H9 (cell line): ENCODE data around the gene DLG1. TPM values are rescaled to one million over a fixed set of nuclear protein-coding genes. Genes with fewer than 3 reads are reported as not detected.

Source experiments
- DNase-seq: peaks from one replicate; pipeline ENCODE4 v3.0.0-alpha.2; 2017
- H2AFZ ChIP-seq: one replicate; pipeline ENCODE4 v1.6.1; 2013; ENCODE audit warnings: mild to moderate bottlenecking, low read length, control low read depth, moderate library complexity
- H2AK5ac ChIP-seq: 2 replicates; pipeline ENCODE4 v1.6.1; 2013; ENCODE audit warnings: low read length, control low read depth, mixed read lengths; ENCODE audit not compliant: insufficient read length
- H2BK120ac ChIP-seq: one replicate; pipeline ENCODE4 v1.6.1; 2013; ENCODE audit warnings: low read depth, mild to moderate bottlenecking, low read length, control low read depth, inconsistent platforms; ENCODE audit not compliant: poor library complexity, severe bottlenecking
- H2BK12ac ChIP-seq: 2 replicates; pipeline ENCODE4 v1.6.1; 2013; ENCODE audit warnings: low read length, control low read depth, mixed read lengths, low read depth; ENCODE audit not compliant: insufficient read length
- H2BK15ac ChIP-seq: 2 replicates; pipeline ENCODE4 v1.6.1; 2013; ENCODE audit warnings: low read depth, low read length, control low read depth
- H2BK20ac ChIP-seq: one replicate; pipeline ENCODE4 v1.6.1; 2013; ENCODE audit warnings: low read depth, mild to moderate bottlenecking, low read length, control low read depth, inconsistent platforms; ENCODE audit not compliant: poor library complexity, severe bottlenecking
- H2BK5ac ChIP-seq: 2 replicates; pipeline ENCODE4 v1.6.1; 2013; ENCODE audit warnings: low read length, control low read depth, mixed read lengths; ENCODE audit not compliant: insufficient read length
- H3K14ac ChIP-seq: 2 replicates; pipeline ENCODE4 v1.6.1; 2013; ENCODE audit warnings: low read length, control low read depth; ENCODE audit not compliant: insufficient read depth
- H3K18ac ChIP-seq: 2 replicates; pipeline ENCODE4 v1.6.1; 2013; ENCODE audit warnings: low read depth, mild to moderate bottlenecking, mixed read lengths, low read length, control low read depth; ENCODE audit not compliant: insufficient read length
- H3K23ac ChIP-seq: 2 replicates; pipeline ENCODE4 v1.6.1; 2013; ENCODE audit warnings: low read length, control low read depth, mixed read lengths, low read depth; ENCODE audit not compliant: insufficient read length
- H3K23me2 ChIP-seq: 2 replicates; pipeline ENCODE4 v1.6.1; 2013; ENCODE audit warnings: low read depth, mild to moderate bottlenecking, mixed read lengths, low read length, control low read depth; ENCODE audit not compliant: insufficient read length, poor library complexity, severe bottlenecking
- H3K27ac ChIP-seq: 2 replicates; pipeline ENCODE4 v1.5.1; 2013; ENCODE audit warnings: low read length, control low read depth, mixed read lengths, low read depth; ENCODE audit not compliant: insufficient read length
- H3K27me3 ChIP-seq: 2 replicates; pipeline ENCODE4 v1.6.1; 2013; ENCODE audit warnings: low read length, control low read depth, inconsistent platforms; ENCODE audit not compliant: insufficient read depth
- H3K4ac ChIP-seq: 2 replicates; pipeline ENCODE4 v1.6.1; 2013; ENCODE audit warnings: low read depth, mild to moderate bottlenecking, control low read depth, inconsistent platforms, low read length, moderate library complexity
- H3K4me1 ChIP-seq: 2 replicates; pipeline ENCODE4 v1.6.1; 2013; ENCODE audit warnings: low read length, control low read depth, inconsistent platforms; ENCODE audit not compliant: insufficient read depth
- H3K4me2 ChIP-seq: 2 replicates; pipeline ENCODE4 v1.6.1; 2013; ENCODE audit warnings: low read length, control low read depth, mixed read lengths; ENCODE audit not compliant: insufficient read length, insufficient read depth
- H3K56ac ChIP-seq: 2 replicates; pipeline ENCODE4 v1.6.1; 2013; ENCODE audit warnings: low read depth, mild to moderate bottlenecking, mixed read lengths, low read length, control low read depth; ENCODE audit not compliant: insufficient read length
- H3K79me1 ChIP-seq: 2 replicates; pipeline ENCODE4 v1.6.1; 2013; ENCODE audit warnings: low read depth, mild to moderate bottlenecking, moderate library complexity, low read length, control low read depth, inconsistent platforms; ENCODE audit not compliant: insufficient read depth, poor library complexity, severe bottlenecking
- H3K79me2 ChIP-seq: 2 replicates; pipeline ENCODE4 v1.6.1; 2013; ENCODE audit warnings: low read length, control low read depth, inconsistent platforms; ENCODE audit not compliant: insufficient read depth
- H3K9ac ChIP-seq: 2 replicates; pipeline ENCODE4 v1.6.1; 2013; ENCODE audit warnings: low read length, control low read depth, mixed read lengths; ENCODE audit not compliant: insufficient read length; ENCODE audit errors: extremely low read depth
- H3K9me3 ChIP-seq: one replicate; pipeline ENCODE4 v1.6.1; 2013; ENCODE audit warnings: low read depth, low read length, inconsistent platforms; ENCODE audit not compliant: control insufficient read depth
- H3T11ph ChIP-seq: one replicate; pipeline ENCODE4 v1.6.1; 2013; ENCODE audit warnings: mild to moderate bottlenecking, low read length, control low read depth, inconsistent platforms
- H4K20me1 ChIP-seq: one replicate; pipeline ENCODE4 v1.6.1; 2013; ENCODE audit not compliant: control insufficient read depth, insufficient read length, insufficient read depth
- H4K5ac ChIP-seq: 2 replicates; pipeline ENCODE4 v1.6.1; 2013; ENCODE audit warnings: low read depth, mild to moderate bottlenecking, mixed read lengths, low read length, control low read depth; ENCODE audit not compliant: insufficient read length
- H4K8ac ChIP-seq: replicated peaks from 2 replicates; pipeline ENCODE4 v1.6.1; 2013; ENCODE audit warnings: low read length, control low read depth, mixed read lengths, low read depth; ENCODE audit not compliant: insufficient read length
- H4K91ac ChIP-seq: 2 replicates; pipeline ENCODE4 v1.6.1; 2013; ENCODE audit warnings: low read depth, mild to moderate bottlenecking, moderate library complexity, mixed read lengths, low read length, control low read depth; ENCODE audit not compliant: insufficient read length
- H3K27ac Mint-ChIP-seq, 3 experiments: 2 replicates in 2 of 3; 3 replicates in 1 of 3; pipeline ENCODE4 v1.8.0; 2020 to 2021; ENCODE audit warnings: mixed read lengths in 3 of 3, mild to moderate bottlenecking in 1 of 3, moderate library complexity in 1 of 3
- H3K27me3 Mint-ChIP-seq: 2 replicates; pipeline ENCODE4 v1.8.0; 2021; ENCODE audit warnings: low read depth, mild to moderate bottlenecking, moderate library complexity, mixed read lengths
- H3K36me3 Mint-ChIP-seq, 3 experiments: 2 replicates in 2 of 3; 3 replicates in 1 of 3; pipeline ENCODE4 v1.8.0; 2020 to 2021; ENCODE audit warnings: low read depth in 3 of 3, mixed read lengths in 3 of 3; ENCODE audit not compliant: insufficient read depth in 1 of 3
- H3K4me1 Mint-ChIP-seq, 2 experiments: 2 replicates each; pipeline ENCODE4 v1.8.0; 2020; ENCODE audit warnings: mixed read lengths in 2 of 2
- H3K4me3 Mint-ChIP-seq, 2 experiments: 2 replicates in 1 of 2; 3 replicates in 1 of 2; pipeline ENCODE4 v1.8.0; 2020 to 2021; ENCODE audit warnings: mild to moderate bottlenecking in 2 of 2, mixed read lengths in 2 of 2, moderate library complexity in 1 of 2
- H3K9me3 Mint-ChIP-seq, 2 experiments: 2 replicates in 1 of 2; 3 replicates in 1 of 2; pipeline ENCODE4 v1.8.0; 2020; ENCODE audit warnings: mild to moderate bottlenecking in 2 of 2, mixed read lengths in 2 of 2, moderate library complexity in 1 of 2
- CTCF ChIP-seq: fragments of 200-600 bp; sonication (generic); conservative IDR thresholded peaks from 3 replicates; pipeline ENCODE4 v1.8.0; 2021; ENCODE audit warnings: antibody characterized with exemption, mild to moderate bottlenecking
- WGBS: extraction: QIAGEN DNeasy Blood & Tissue Kit; methylation state at CpG from one replicate; pipeline ENCODE4 v1.1.7; 2013; ENCODE audit warnings: missing lambda C conversion rate, low lambda C conversion rate, mixed read lengths; ENCODE audit not compliant: insufficient read length; ENCODE audit errors: extremely low coverage; 5-methylcytosine and 5-hydroxymethylcytosine counted together
- total RNA-seq: library from RNA; stranded (reverse); gene quantifications from 2 replicates; pipeline ENCODE4 v1.2.1, GENCODE V29; 2021

Gene DLG1
- total RNA-seq, 1 experiment from 2014 or later: 84.1 TPM

- H3K4me1 Mint-ChIP-seq: peaks cover 18 to 22% of the 10 kb centered on the region in 2 experiments
These were observed 37.8 kb downstream of the DLG1 start for GRCh38 chr3:197260491-197261163.

More at GRCh38 chr3:197260491-197261163, 37.8 kb downstream of the DLG1 start:
- Histone ChIP-seq H3K56ac (no peak overlapping the region), H4K20me1 (no peaks in the 10 kb centered on the region), H4K8ac (no peak overlapping the region), H3T11ph (no peak overlapping the region), H3K27me3 (no peaks in the 10 kb centered on the region), H3K79me1 (peaks cover 8% of the 10 kb centered on the region), H4K5ac (no peak overlapping the region), H3K23me2 (no peaks in the 10 kb centered on the region), H3K9ac (no peak overlapping the region), H2BK5ac (no peak overlapping the region), H2BK120ac (no peak overlapping the region), H4K91ac (no peak overlapping the region), H3K4me1 (no peaks in the 10 kb centered on the region; the same call in 1 of the 2 replicates), H3K27ac (no peak overlapping the region), H3K4ac (no peak overlapping the region), H2AFZ (no peak overlapping the region), H3K23ac (no peak overlapping the region), H2AK5ac (no peak overlapping the region), H3K18ac (no peak overlapping the region), H2BK20ac (no peak overlapping the region), H3K9me3 (no peaks in the 10 kb centered on the region), H2BK15ac (no peak overlapping the region), H3K79me2 (peaks cover 4% of the 10 kb centered on the region; the same call in 1 of the 2 replicates), H3K14ac (no peak overlapping the region), H2BK12ac (no peak overlapping the region), H3K4me2 (no peak overlapping the region)
- DNase-seq: no peak
- no peak for TF ChIP-seq CTCF
- no peaks in the 10 kb centered on the region for H3K9me3 Mint-ChIP-seq
- no peak overlapping the region for H3K4me3 Mint-ChIP-seq
- no CpG with 5 or more reads among the region's 4 CpGs for WGBS
- H3K27ac Mint-ChIP-seq: 0 out of 7 replicates have a peak overlapping the region, but pooled peaks of 1 of the 3 experiments have one; percentile 30
- H3K36me3 Mint-ChIP-seq: peaks cover 2 to 5% (median 2%) of the 10 kb centered on the region in 3 experiments; a peak in 6 of 7 replicates
- no peaks in the 10 kb centered on the region for H3K27me3 Mint-ChIP-seq
